OCI-LY7 (cell line): Measurements from ENCODE around the gene RASSF5. TPM values are rescaled to one million over a fixed set of nuclear protein-coding genes. Genes with fewer than 3 reads are reported as not detected.

Experiments
- BruUV-seq: library from RNA; stranded (reverse); fragments of 400-500 nt; replicated peaks from 2 replicates; lab custom pipeline; 2021; lab: Mats Ljungman, UMichigan
- CTCF ChIA-PET: fragments of 300-600 bp; sonication (Branson Sonifier 250); formaldehyde crosslinking; loops from one replicate; lab custom pipeline; 2022; ENCODE audit warnings: antibody characterized with exemption; ENCODE audit not compliant: unreplicated experiment; lab: Charles Lee
- POLR2A ChIA-PET: fragments of 300-600 bp; sonication (Branson Sonifier 250); formaldehyde crosslinking; loops from one replicate; lab custom pipeline; 2022; ENCODE audit warnings: antibody characterized with exemption; lab: Charles Lee
- DNase-seq: peaks from one replicate; pipeline ENCODE4 v3.0.0-alpha.2; 2015; ENCODE audit warnings: low spot score
- H2AFZ ChIP-seq: fragments of 200-600 bp; sonication (generic), shearing (Covaris generic); 2 replicates; pipeline ENCODE4 v1.6.1; 2014; ENCODE audit warnings: mild to moderate bottlenecking, antibody characterized with exemption, low read length, moderate library complexity
- H3K27ac ChIP-seq: fragments of 200-600 bp; sonication (generic); 2 replicates; pipeline ENCODE4 v1.5.1; 2014; ENCODE audit warnings: mixed run types, low read depth, mild to moderate bottlenecking, moderate library complexity, low read length, inconsistent platforms; ENCODE audit not compliant: poor library complexity, severe bottlenecking
- H3K36me3 ChIP-seq: fragments of 200-600 bp; sonication (generic); 2 replicates; pipeline ENCODE4 v1.6.1; 2014; ENCODE audit warnings: mild to moderate bottlenecking, antibody characterized with exemption, low read length, moderate library complexity, mixed read lengths; ENCODE audit not compliant: insufficient read depth
- H3K4me1 ChIP-seq: fragments of 200-600 bp; sonication (generic); 2 replicates; pipeline ENCODE4 v1.5.1; 2014; ENCODE audit warnings: mild to moderate bottlenecking, low read length; ENCODE audit not compliant: insufficient read depth, poor library complexity, severe bottlenecking
- H3K4me2 ChIP-seq: fragments of 200-600 bp; sonication (generic); 2 replicates; pipeline ENCODE4 v1.6.1; 2014; ENCODE audit warnings: mild to moderate bottlenecking, low read length
- H3K4me3 ChIP-seq: fragments of 200-600 bp; sonication (generic); 2 replicates; pipeline ENCODE4 v1.5.1; 2014; ENCODE audit warnings: mild to moderate bottlenecking, low read depth, low read length; ENCODE audit not compliant: poor library complexity, severe bottlenecking
- H3K79me2 ChIP-seq: fragments of 200-600 bp; sonication (generic); 2 replicates; pipeline ENCODE4 v1.6.1; 2016; ENCODE audit warnings: low read depth, mild to moderate bottlenecking, low read length, moderate library complexity, mixed read lengths; ENCODE audit not compliant: insufficient read depth
- H3K9me2 ChIP-seq: fragments of 200-600 bp; sonication (generic); 2 replicates; pipeline ENCODE4 v1.6.1; 2016; ENCODE audit warnings: mild to moderate bottlenecking, low read length, mixed read lengths; ENCODE audit not compliant: insufficient read depth
- H3K9me3 ChIP-seq: fragments of 200-600 bp; sonication (generic); 2 replicates; pipeline ENCODE4 v1.6.1; 2014; ENCODE audit warnings: mild to moderate bottlenecking, mixed run types, low read length, mixed read lengths
- H4K20me1 ChIP-seq: fragments of 200-600 bp; sonication (generic); 2 replicates; pipeline ENCODE4 v1.6.1; 2014; ENCODE audit warnings: mild to moderate bottlenecking, antibody characterized with exemption, low read length, moderate library complexity, mixed read lengths; ENCODE audit not compliant: insufficient read depth
- CTCF ChIP-seq: fragments of 200-600 bp; sonication (generic); conservative IDR thresholded peaks from 2 replicates; pipeline ENCODE4 v1.5.1; 2014; ENCODE audit warnings: mild to moderate bottlenecking, antibody characterized with exemption, low read length, moderate library complexity, mixed read lengths
- EZH2phosphoT487 ChIP-seq: fragments of 200-600 bp; sonication (generic); IDR thresholded peaks from 2 replicates; pipeline ENCODE4 v1.6.1; 2018; ENCODE audit warnings: low read depth, borderline replicate concordance, mild to moderate bottlenecking, mixed run types, antibody characterized with exemption, low read length, moderate library complexity, mixed read lengths
- intact Hi-C: fragments of 100-400 bp; cut with micrococcal nuclease; formaldehyde crosslinking; loops from one replicate; pipeline ENCODE4 v1.10.0; 2022; ENCODE audit not compliant: unreplicated experiment
- total RNA-seq, 2 experiments: library from RNA; depleted of rRNA in 1 of 2; stranded (reverse); fragments of >200 nt in 1 of 2; shearing (Covaris generic) in 1 of 2; gene quantifications; 2 replicates each; pipeline ENCODE4 v1.2.3, GENCODE V29; 2014 to 2022

The RASSF5 gene
- total RNA-seq, 2 experiments from 2014 or later: 19.8 to 25.7 TPM

DNA sequence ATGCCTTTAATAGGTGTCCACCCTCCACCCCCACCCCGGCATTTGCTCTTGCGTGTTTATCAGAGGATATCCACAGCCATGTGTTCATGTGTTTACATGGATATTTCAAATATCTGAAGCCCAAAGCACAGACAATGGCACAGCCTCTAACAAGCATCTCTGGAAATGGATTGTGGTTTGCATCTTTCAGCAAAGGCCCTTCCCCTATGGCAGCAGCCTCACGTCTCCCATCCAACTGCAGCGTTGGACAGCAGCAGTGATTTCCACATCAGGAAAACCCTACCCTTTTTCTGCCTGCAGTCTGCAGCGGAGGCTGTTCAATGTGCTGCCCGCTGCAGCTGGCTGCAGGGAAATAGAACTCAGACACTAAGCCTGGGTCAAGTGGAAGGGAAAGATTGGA is 1.6 kb downstream of the RASSF5 start:
- H3K79me2 ChIP-seq: no peaks in the 10 kb centered on the region
- ChIA-PET CTCF (no interaction called here), POLR2A (no interaction called here)

GRCh38 chr1:206509612-206510257 is 2.4 kb downstream of the RASSF5 start:
- Histone ChIP-seq H3K4me2 (no peak overlapping the region), H3K36me3 (no peaks in the 10 kb centered on the region), H3K79me2 (no peaks in the 10 kb centered on the region), H2AFZ (no peak overlapping the region), H4K20me1 (no peaks in the 10 kb centered on the region), H3K4me1 (no peaks in the 10 kb centered on the region), H3K9me3 (no peaks in the 10 kb centered on the region), H3K27ac (no peak overlapping the region), H3K9me2 (no peaks in the 10 kb centered on the region), H3K4me3 (no peak overlapping the region)
- ChIA-PET POLR2A (no interaction called here), CTCF (no interaction called here)
- TF ChIP-seq EZH2phosphoT487 (no peak), CTCF (no peak)
- intact Hi-C loops: no loop called here
- no TSS peak for BruUV-seq
- DNase-seq: no peak

More for the DNA sequence above, 1.6 kb downstream of the RASSF5 start:
- no peaks in the 10 kb centered on the region for H3K4me1 ChIP-seq
- H3K27ac ChIP-seq: no peak overlapping the region
- H3K9me3 ChIP-seq: no peaks in the 10 kb centered on the region
- BruUV-seq: no TSS peak
- DNase-seq: no peak
- H3K36me3 ChIP-seq: no peaks in the 10 kb centered on the region
- no peaks in the 10 kb centered on the region for H3K9me2 ChIP-seq
- H4K20me1 ChIP-seq: no peaks in the 10 kb centered on the region
- H3K4me3 ChIP-seq: no peak overlapping the region
- H3K4me2 ChIP-seq: no peak overlapping the region
- no peak overlapping the region for H2AFZ ChIP-seq
- TF ChIP-seq EZH2phosphoT487: no peak
- TF ChIP-seq CTCF: no peak
- intact Hi-C loops: no loop called here

DNA sequence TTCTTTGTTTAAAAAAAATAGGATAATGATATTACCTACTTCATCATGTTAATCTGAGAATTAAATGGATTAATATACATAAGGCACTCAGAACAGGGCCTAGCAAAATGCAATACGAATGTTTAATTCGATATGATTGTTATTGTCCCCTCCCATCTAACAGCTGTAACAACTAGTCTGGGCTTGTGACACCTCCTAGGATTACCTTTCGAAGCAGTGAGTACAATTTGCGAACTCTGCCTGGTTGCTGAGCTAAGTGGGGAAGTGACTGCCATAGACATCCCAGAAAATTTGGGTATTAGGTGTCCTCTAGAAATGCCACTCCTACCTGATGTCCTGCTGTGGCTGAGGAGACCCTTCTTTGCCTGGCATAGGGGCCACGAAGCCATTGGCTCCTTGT is 3.0 kb downstream of the RASSF5 start:
- DNase-seq: no peak
- H3K4me2 ChIP-seq: no peak overlapping the region
- intact Hi-C loops: no loop called here
- no peak overlapping the region for H3K4me3 ChIP-seq
- TF ChIP-seq EZH2phosphoT487 (no peak), CTCF (no peak)
- no peaks in the 10 kb centered on the region for H3K9me2 ChIP-seq
- no peak overlapping the region for H2AFZ ChIP-seq
- no peaks in the 10 kb centered on the region for H3K4me1 ChIP-seq
- no peaks in the 10 kb centered on the region for H4K20me1 ChIP-seq
- no peak overlapping the region for H3K27ac ChIP-seq
- H3K36me3 ChIP-seq: no peaks in the 10 kb centered on the region
- no peaks in the 10 kb centered on the region for H3K9me3 ChIP-seq
- ChIA-PET POLR2A (no interaction called here), CTCF (no interaction called here)
- no peaks in the 10 kb centered on the region for H3K79me2 ChIP-seq
- no TSS peak for BruUV-seq
